Right atrium auricular region (tissue), 2 donors: Measurements from ENCODE around the gene PHTF2. TPM values are rescaled to one million over a fixed set of nuclear protein-coding genes. Genes with fewer than 3 reads are reported as not detected.
"Not testable (repeated sequence)": the region's sequence is repeated elsewhere in the genome, so short reads cannot be mapped to it uniquely, and the experiment has no call there.

Source experiments
- DNase-seq: peaks from one replicate; pipeline ENCODE4 v3.0.0-alpha.2; 2019; ENCODE audit warnings: low spot score
- H3K27ac ChIP-seq, 2 donors: fragments of 200-600 bp; sonication (generic); 1 replicate in 1 of 2; 2 replicates in 1 of 2; pipeline ENCODE4 v1.5.1; 2016 to 2019
- H3K27me3 ChIP-seq, 2 donors: fragments of 200-600 bp; sonication (generic); one replicate each; pipeline versions ENCODE4 v1.5.1 to v1.6.0; 2017 to 2019
- H3K36me3 ChIP-seq: fragments of 200-600 bp; sonication (generic); one replicate; pipeline ENCODE4 v1.5.1; 2016
- H3K4me1 ChIP-seq, 2 donors: fragments of 200-600 bp; sonication (generic); one replicate each; pipeline versions ENCODE4 v1.5.1 to v1.6.0; 2017 to 2019
- H3K4me3 ChIP-seq, 2 donors: fragments of 200-600 bp; sonication (generic); 1 replicate in 1 of 2; 2 replicates in 1 of 2; pipeline ENCODE4 v1.5.1; 2017 to 2019; ENCODE audit warnings: mild to moderate bottlenecking in 1 of 2, moderate library complexity in 1 of 2
- H3K9me3 ChIP-seq, 2 donors: fragments of 200-600 bp; sonication (generic); one replicate each; pipeline ENCODE4 v1.5.1; 2019
- total RNA-seq, 2 donors: library from RNA; depleted of rRNA; stranded (reverse); fragments of >200 nt; gene quantifications; one replicate each; pipeline ENCODE4 v1.1.0, GENCODE V29; 2016
- TF ChIP-seq, protein P1 (sequence below), 2 donors: fragments of 200-600 bp; sonication (generic); IDR thresholded peaks; one replicate each; pipeline ENCODE4 v1.5.1; 2019; ENCODE audit warnings: antibody characterized with exemption in 2 of 2

PHTF2 gene
- total RNA-seq, 2 donors from 2014 or later = 14.3 to 31.6 TPM

DNA sequence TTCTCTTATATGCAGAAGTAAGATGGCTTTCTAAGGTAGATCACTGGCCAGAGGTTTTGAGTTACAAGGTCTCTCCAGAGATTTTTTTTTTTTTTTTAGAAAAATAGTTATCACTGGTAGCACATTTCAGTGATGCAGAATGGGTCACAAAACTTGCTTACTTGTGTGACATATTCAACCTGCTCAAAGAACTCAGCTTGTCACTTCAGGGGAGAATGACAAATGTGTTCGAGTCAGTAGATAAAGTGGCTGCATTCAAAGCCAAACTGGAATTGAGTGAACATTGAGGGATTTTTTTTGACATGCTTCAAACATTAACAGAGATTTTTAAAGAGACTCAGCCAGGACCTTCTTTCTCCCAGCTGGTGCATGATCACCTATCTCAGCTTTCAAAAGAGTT lies 33.4 kb downstream of the PHTF2 start:
- Histone ChIP-seq H3K27me3 (no peaks in the 10 kb centered on the region), H3K9me3 (no peaks in the 10 kb centered on the region), H3K36me3 (no peaks in the 10 kb centered on the region), H3K27ac (no peak overlapping the region), H3K4me1 (peaks cover 0 to 6% of the 10 kb centered on the region in 2 donors), H3K4me3 (no peak overlapping the region)
- DNase-seq = no peak
- TF ChIP-seq, protein P1, sequence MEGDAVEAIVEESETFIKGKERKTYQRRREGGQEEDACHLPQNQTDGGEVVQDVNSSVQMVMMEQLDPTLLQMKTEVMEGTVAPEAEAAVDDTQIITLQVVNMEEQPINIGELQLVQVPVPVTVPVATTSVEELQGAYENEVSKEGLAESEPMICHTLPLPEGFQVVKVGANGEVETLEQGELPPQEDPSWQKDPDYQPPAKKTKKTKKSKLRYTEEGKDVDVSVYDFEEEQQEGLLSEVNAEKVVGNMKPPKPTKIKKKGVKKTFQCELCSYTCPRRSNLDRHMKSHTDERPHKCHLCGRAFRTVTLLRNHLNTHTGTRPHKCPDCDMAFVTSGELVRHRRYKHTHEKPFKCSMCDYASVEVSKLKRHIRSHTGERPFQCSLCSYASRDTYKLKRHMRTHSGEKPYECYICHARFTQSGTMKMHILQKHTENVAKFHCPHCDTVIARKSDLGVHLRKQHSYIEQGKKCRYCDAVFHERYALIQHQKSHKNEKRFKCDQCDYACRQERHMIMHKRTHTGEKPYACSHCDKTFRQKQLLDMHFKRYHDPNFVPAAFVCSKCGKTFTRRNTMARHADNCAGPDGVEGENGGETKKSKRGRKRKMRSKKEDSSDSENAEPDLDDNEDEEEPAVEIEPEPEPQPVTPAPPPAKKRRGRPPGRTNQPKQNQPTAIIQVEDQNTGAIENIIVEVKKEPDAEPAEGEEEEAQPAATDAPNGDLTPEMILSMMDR (IDR thresholded peaks at IDR 0.05) = no peak

DNA sequence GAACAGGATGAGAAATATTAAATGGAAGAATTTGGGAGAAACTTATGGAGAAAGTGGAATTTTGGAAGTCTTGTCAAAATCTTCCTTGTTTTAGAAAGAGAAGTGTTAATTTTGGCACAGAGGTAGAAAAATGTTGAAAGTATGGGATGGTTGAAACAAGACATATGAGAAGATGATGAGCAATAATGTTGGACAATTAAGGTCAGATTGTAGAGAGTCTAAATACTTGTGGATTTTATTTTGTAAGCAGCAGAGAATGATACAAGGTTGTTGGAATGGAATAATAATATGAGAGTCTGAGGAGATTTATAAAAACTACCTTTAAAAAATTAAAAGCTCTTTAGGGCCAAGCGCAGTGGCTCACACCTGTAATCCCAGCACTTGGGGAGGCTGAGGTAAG lies 34.6 kb downstream of the PHTF2 start:
- peaks cover 0 to 7% of the 10 kb centered on the region in 2 donors for H3K4me1 ChIP-seq
- H3K27me3 ChIP-seq = no peaks in the 10 kb centered on the region
- TF ChIP-seq, protein P1 (IDR thresholded peaks at IDR 0.05) = no peak
- H3K27ac ChIP-seq = no peak overlapping the region
- no peaks in the 10 kb centered on the region for H3K9me3 ChIP-seq
- no peak overlapping the region for H3K4me3 ChIP-seq
- no peak for DNase-seq
- no peaks in the 10 kb centered on the region for H3K36me3 ChIP-seq

- not testable (repeated sequence) for H3K36me3 ChIP-seq, H3K27ac ChIP-seq, H3K4me3 ChIP-seq, H3K9me3 ChIP-seq, H3K27me3 ChIP-seq, DNase-seq
- H3K4me1 ChIP-seq = peaks cover 0 to 20% of the 10 kb centered on the region in 2 donors
Measured at GRCh38 chr7:77836425-77836824, 37.9 kb downstream of the PHTF2 start.

DNA sequence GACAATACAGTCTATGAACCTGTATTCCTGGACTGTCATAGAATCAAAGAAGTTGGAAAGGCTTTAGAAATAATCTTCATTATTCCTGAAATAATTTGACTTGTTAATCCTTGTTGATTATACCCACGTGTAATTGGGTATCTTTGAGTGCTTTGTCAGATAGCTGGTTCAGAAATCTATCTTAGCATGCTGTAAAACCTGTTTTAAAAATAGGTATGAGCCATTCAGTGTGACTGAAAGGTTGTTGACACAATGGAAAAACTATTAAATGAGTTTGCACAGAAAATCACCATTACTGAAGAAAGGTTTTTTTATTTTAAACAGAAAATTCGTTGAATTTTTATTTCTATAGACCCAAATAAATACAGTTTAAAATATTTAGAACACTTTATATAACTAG lies 38.7 kb downstream of the PHTF2 start:
- peaks cover 0 to 20% of the 10 kb centered on the region in 2 donors for H3K4me1 ChIP-seq
- H3K27me3 ChIP-seq = no peaks in the 10 kb centered on the region
- DNase-seq = no peak
- TF ChIP-seq, protein P1 (IDR thresholded peaks at IDR 0.05) = no peak
- H3K4me3 ChIP-seq = no peak overlapping the region
- H3K36me3 ChIP-seq = no peaks in the 10 kb centered on the region
- H3K9me3 ChIP-seq = no peaks in the 10 kb centered on the region
- no peak overlapping the region for H3K27ac ChIP-seq

DNA sequence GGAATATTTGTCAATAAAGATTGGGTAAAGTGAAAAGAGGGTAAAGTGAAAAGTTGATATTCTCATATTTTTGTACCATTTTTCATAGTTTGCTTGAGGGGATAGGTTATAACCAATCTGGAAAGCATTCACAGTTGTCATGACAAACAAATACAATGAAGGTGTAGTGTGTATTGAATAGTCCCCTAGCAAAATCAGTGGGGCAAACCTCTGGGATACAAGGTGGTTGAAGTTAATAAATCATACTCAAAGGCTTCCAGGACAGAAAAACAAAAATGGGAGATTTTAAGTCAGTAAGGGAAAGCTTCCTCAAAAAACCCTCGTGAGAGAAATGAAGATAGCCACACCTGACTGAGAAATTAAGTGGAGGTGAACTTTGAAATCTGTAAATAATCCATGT lies 39.4 kb downstream of the PHTF2 start:
- H3K36me3 ChIP-seq = no peaks in the 10 kb centered on the region
- no peak overlapping the region for H3K4me3 ChIP-seq
- no peak for DNase-seq
- H3K4me1 ChIP-seq = peaks cover 0 to 20% of the 10 kb centered on the region in 2 donors
- TF ChIP-seq, protein P1 (IDR thresholded peaks at IDR 0.05) = no peak
- H3K27me3 ChIP-seq = no peaks in the 10 kb centered on the region
- H3K27ac ChIP-seq = no peak overlapping the region
- H3K9me3 ChIP-seq = no peaks in the 10 kb centered on the region

GRCh38 chr7:77838929-77839491 lies 40.4 kb downstream of the PHTF2 start:
- H3K36me3 ChIP-seq = no peaks in the 10 kb centered on the region
- H3K27ac ChIP-seq = no peak overlapping the region
- DNase-seq = no peak
- no peak overlapping the region for H3K4me3 ChIP-seq
- TF ChIP-seq, protein P1 (IDR thresholded peaks at IDR 0.05) = no peak
- peaks cover 0 to 20% of the 10 kb centered on the region in 2 donors for H3K4me1 ChIP-seq
- H3K9me3 ChIP-seq = no peaks in the 10 kb centered on the region
- no peaks in the 10 kb centered on the region for H3K27me3 ChIP-seq
